Transverse colon (tissue), 4 donors: ENCODE results near the gene CTNNBL1.

ENCODE experiments used
- CTCF ChIP-seq, 5 experiments: fragments of 200-600 bp in 3 of 5; fragments of 450-650 bp in 2 of 5; sonication (generic) in 3 of 5; IDR thresholded peaks; 1 replicate in 2 of 5; 2 replicates in 3 of 5; pipeline ENCODE4 v1.5.1; 2016 to 2017; ENCODE audit warnings: antibody characterized with exemption in 5 of 5, inconsistent platforms in 3 of 5, mild to moderate bottlenecking in 2 of 5, moderate library complexity in 1 of 5
- POLR2A ChIP-seq: fragments of 450-650 bp; IDR thresholded peaks from one replicate; pipeline ENCODE4 v1.6.1; 2016; ENCODE audit warnings: antibody characterized with exemption, mild to moderate bottlenecking, moderate library complexity
- POLR2AphosphoS5 ChIP-seq, 3 donors: sonication (generic); formaldehyde crosslinking; IDR thresholded peaks; one replicate each; pipeline ENCODE4 v1.6.1; 2016; ENCODE audit warnings: antibody characterized with exemption in 3 of 3

- TF ChIP-seq POLR2AphosphoS5 (IDR thresholded peaks at IDR 0.05) = no peak
- TF ChIP-seq CTCF (IDR thresholded peaks at IDR 0.05) = no peak
- TF ChIP-seq POLR2A = no peak
Observed at GRCh38 chr20:37816726-37817125, 122.9 kb downstream of the CTNNBL1 start.
